ENCODE data around the gene ZMAT5. TPM values are rescaled to one million over a fixed set of nuclear protein-coding genes. Genes with fewer than 3 reads are reported as not detected.

Gene ZMAT5
- total and polyA plus RNA-seq, 2 of the 13 experiments (the other 11 are each of a cell fraction or from before 2014, with no cell fraction given) = 20.7 to 27.8 TPM

DNA sequence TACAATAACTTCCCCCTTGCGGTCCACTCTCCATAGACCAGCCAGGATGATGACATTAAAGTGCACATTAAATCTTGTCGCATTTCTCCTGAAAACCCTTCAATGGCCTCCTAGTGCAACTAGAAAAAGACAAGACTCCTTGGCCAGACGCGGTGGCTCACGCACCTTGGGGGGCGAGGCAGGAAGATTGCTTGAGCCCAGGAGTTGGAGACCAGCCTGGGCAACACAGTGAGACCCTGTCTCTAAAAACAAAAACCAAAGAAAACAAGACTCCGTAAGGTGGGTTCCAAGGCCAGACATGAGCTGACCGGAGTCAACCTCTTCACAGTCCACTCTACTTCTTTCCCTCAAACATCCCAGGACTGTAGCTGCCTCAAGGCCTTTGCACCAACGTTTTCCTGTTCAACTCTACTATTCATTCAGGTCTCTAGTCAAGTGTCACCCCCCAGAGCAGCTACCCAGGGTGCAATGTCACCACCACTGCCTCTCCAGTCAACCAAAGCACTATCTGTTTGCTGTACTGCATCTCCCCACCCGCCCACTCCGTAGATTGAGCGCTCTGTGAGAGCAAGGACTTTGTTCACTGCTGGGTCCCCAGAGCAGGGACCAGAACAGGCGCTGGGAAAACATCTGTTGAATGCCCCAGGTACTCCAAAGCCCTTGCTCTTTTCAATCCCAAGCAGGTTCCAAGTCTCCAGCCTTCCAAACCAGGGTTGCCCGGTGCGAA lies 739 bp downstream of the ZMAT5 start (continued):
- TF ChIP-seq, protein P1, sequence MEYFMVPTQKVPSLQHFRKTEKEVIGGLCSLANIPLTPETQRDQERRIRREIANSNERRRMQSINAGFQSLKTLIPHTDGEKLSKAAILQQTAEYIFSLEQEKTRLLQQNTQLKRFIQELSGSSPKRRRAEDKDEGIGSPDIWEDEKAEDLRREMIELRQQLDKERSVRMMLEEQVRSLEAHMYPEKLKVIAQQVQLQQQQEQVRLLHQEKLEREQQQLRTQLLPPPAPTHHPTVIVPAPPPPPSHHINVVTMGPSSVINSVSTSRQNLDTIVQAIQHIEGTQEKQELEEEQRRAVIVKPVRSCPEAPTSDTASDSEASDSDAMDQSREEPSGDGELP (IDR thresholded peaks at IDR 0.05; ENCODE audit: borderline replicate concordance, low read depth) = 0 out of 2 replicates have a peak, but pooled peaks have one; percentile 18
- TF ChIP-seq ZNF501 (CRISPR knock-in tag; IDR thresholded peaks at IDR 0.05) (no peak), ELF4 (CRISPR knock-in tag; IDR thresholded peaks at IDR 0.05; ENCODE audit: borderline replicate concordance) (no peak), ONECUT2 (CRISPR knock-in tag; IDR thresholded peaks at IDR 0.05) (no peak), FOXM1 (CRISPR knock-in tag; IDR thresholded peaks at IDR 0.05) (no peak), ZNF496 (CRISPR knock-in tag; IDR thresholded peaks at IDR 0.05; ENCODE audit: insufficient replicate concordance) (no peak), DNMT3B (CRISPR knock-in tag; conservative IDR thresholded peaks at IDR 0.05) (no peak), LCORL (IDR thresholded peaks at IDR 0.05) (no peak), LCORL (CRISPR knock-in tag; IDR thresholded peaks at IDR 0.05) (no peak)

DNA sequence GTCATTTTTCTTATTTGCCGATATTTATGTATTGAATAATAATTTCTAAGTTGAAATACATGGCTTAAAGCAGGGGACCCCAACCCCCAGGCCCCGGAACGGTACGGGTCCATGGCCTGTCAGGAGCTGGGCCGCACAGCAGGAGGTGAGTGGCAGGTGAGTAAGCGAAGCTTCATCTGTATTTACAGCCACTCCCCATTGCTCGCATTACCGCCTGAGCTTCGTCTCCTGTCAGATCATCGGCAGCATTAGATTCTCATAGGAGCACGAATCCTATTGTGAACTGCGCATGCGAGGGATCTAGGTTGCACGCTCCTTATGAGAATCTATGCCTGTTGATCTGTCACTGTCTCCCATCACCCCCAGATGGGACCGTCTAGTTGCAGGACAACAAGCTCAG lies 4.5 kb downstream of the ZMAT5 start:
- peaks cover 22% of the 10 kb centered on the region for H3K4me1 ChIP-seq (ENCODE audit: insufficient read depth, low read length)
- H3K79me2 ChIP-seq (ENCODE audit: insufficient read depth, low read length) = peaks cover 17% of the 10 kb centered on the region
- FAIRE-seq (no peak), DNase-seq (ENCODE audit: low spot score) (no peak), ATAC-seq (no peak)
- in situ Hi-C loops (cut with HindIII; ENCODE audit: extremely low pct_ligation_motif_present, low pct_unique_long_range_greater_than_20kb) = no loop called here
- CTCF ChIA-PET (ENCODE audit: low intra/inter-chr PET ratio, low total read pairs) = no interaction called here
- POLR2A ChIA-PET = no interaction called here
- H3K9me3 ChIP-seq (ENCODE audit: low read length) = no peaks in the 10 kb centered on the region
- intact Hi-C loops (cut with micrococcal nuclease; ENCODE audit: unreplicated experiment) = no loop called here
- no peak overlapping the region for H3K4me3 ChIP-seq (replicated peaks in 1 of 3; ENCODE audit: insufficient read depth in 1 of 3, low read depth in 2 of 3, low read length in 3 of 3)
- WGBS (ENCODE audit: low lambda C conversion rate) = 82% methylated on average over 15 of the region's 15 CpGs
- H3K27ac ChIP-seq (ENCODE audit: extremely low read length, insufficient read depth, low read length) = no peak overlapping the region
- no peaks in the 10 kb centered on the region for H3K36me3 ChIP-seq (replicated peaks in 1 of 2; ENCODE audit: control insufficient read depth in 1 of 2, insufficient read depth in 2 of 2, low read length in 2 of 2)
- BruUV-seq (replicated peaks) = no TSS peak
- H3K9ac ChIP-seq (ENCODE audit: insufficient read depth, low read depth, low read length) = no peak overlapping the region
- H4K20me1 ChIP-seq (ENCODE audit: insufficient read depth, low read length) = no peaks in the 10 kb centered on the region
- no peaks in the 10 kb centered on the region; a peak in 1 of 5 replicates for H3K27me3 ChIP-seq (ENCODE audit: control insufficient read depth in 1 of 2, insufficient read depth in 2 of 2, low read length in 2 of 2)
- no peak overlapping the region for H3K4me2 ChIP-seq (ENCODE audit: low read depth, low read length)
- H2AFZ ChIP-seq (ENCODE audit: low read length) = no peak overlapping the region
- TF ChIP-seq ZNF468 (CRISPR knock-in tag; IDR thresholded peaks at IDR 0.05) (no peak), CEBPB (IDR thresholded peaks at IDR 0.05; ENCODE audit: borderline replicate concordance, low read depth, low read length) (no peak), NR2F6 (IDR thresholded peaks at IDR 0.05) (no peak), NR2F6 (CRISPR knock-in tag; IDR thresholded peaks at IDR 0.05) (no peak), ZNF883 (CRISPR knock-in tag; IDR thresholded peaks at IDR 0.05; ENCODE audit: not compliant biosample characterization) (no peak), ZNF709 (CRISPR knock-in tag; IDR thresholded peaks at IDR 0.05) (no peak), SETDB1 (CRISPR knock-in tag; IDR thresholded peaks at IDR 0.05; ENCODE audit: borderline replicate concordance) (no peak), ZSCAN31 (CRISPR knock-in tag; IDR thresholded peaks at IDR 0.05; ENCODE audit: low read depth) (no peak), TP53 (CRISPR knock-in tag; conservative IDR thresholded peaks at IDR 0.05) (no peak)
- TF ChIP-seq, protein P2, sequence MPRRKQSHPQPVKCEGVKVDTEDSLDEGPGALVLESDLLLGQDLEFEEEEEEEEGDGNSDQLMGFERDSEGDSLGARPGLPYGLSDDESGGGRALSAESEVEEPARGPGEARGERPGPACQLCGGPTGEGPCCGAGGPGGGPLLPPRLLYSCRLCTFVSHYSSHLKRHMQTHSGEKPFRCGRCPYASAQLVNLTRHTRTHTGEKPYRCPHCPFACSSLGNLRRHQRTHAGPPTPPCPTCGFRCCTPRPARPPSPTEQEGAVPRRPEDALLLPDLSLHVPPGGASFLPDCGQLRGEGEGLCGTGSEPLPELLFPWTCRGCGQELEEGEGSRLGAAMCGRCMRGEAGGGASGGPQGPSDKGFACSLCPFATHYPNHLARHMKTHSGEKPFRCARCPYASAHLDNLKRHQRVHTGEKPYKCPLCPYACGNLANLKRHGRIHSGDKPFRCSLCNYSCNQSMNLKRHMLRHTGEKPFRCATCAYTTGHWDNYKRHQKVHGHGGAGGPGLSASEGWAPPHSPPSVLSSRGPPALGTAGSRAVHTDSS (CRISPR knock-in tag; conservative IDR thresholded peaks at IDR 0.05) = no peak
- TF ChIP-seq, protein P3, sequence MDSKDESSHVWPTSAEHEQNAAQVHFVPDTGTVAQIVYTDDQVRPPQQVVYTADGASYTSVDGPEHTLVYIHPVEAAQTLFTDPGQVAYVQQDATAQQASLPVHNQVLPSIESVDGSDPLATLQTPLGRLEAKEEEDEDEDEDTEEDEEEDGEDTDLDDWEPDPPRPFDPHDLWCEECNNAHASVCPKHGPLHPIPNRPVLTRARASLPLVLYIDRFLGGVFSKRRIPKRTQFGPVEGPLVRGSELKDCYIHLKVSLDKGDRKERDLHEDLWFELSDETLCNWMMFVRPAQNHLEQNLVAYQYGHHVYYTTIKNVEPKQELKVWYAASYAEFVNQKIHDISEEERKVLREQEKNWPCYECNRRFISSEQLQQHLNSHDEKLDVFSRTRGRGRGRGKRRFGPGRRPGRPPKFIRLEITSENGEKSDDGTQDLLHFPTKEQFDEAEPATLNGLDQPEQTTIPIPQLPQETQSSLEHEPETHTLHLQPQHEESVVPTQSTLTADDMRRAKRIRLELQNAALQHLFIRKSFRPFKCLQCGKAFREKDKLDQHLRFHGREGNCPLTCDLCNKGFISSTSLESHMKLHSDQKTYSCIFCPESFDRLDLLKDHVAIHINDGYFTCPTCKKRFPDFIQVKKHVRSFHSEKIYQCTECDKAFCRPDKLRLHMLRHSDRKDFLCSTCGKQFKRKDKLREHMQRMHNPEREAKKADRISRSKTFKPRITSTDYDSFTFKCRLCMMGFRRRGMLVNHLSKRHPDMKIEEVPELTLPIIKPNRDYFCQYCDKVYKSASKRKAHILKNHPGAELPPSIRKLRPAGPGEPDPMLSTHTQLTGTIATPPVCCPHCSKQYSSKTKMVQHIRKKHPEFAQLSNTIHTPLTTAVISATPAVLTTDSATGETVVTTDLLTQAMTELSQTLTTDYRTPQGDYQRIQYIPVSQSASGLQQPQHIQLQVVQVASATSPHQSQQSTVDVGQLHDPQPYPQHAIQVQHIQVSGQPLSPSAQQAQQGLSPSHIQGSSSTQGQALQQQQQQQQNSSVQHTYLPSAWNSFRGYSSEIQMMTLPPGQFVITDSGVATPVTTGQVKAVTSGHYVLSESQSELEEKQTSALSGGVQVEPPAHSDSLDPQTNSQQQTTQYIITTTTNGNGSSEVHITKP (CRISPR knock-in tag; IDR thresholded peaks at IDR 0.05; ENCODE audit: low read depth) = no peak
